Fibroblast of upper back skin (primary cell): ENCODE results near the gene CILP2.

Experiments
- DNase-seq: peaks from one replicate; pipeline ENCODE4 v3.0.0-alpha.2; 2013

The CILP2 gene

DNA sequence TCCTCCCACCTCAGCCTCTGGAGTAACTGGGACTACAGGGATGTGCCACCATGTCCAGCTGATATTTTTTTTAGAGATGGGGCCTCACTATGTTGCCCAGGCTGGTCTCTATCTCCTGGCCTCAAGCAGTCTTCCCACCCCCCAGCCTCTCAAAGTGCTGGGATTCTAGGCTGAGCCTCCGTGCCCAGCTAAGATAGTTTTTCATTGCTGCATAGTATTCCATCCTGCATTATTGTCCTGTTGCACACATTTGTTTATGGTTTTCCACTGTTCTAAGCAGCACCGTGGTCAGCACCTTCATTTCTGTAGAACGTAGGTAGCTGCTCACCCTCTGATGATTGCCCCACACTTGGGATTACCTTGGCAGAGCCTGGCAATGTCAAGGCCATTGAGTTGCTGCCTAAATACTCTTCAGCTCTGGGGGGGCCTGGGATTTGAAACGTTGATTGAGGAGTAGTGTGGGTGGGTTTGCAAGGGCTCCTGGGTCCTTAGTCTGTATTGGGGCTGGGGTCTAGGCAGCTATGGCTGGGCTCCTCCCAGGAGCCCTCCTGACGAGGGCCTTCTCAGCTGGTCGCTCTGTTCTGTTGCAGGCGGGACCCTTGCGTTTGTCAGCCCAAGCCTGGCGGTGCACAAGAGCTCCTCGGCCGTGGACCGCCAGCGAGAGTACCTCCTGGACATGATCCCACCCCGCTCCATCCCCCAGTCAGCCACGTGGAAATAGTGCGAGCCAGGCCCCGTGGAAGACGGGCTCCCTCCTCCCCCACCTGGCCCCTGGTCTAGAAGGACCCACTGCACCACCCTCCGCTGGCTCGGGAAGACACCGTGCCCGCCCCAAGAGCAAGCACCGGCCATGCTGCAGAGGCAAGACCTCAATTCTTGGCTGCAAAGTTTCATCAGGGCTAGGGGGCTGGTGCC lies 33.1 kb upstream of the CILP2 start:
- no peak for DNase-seq

DNA sequence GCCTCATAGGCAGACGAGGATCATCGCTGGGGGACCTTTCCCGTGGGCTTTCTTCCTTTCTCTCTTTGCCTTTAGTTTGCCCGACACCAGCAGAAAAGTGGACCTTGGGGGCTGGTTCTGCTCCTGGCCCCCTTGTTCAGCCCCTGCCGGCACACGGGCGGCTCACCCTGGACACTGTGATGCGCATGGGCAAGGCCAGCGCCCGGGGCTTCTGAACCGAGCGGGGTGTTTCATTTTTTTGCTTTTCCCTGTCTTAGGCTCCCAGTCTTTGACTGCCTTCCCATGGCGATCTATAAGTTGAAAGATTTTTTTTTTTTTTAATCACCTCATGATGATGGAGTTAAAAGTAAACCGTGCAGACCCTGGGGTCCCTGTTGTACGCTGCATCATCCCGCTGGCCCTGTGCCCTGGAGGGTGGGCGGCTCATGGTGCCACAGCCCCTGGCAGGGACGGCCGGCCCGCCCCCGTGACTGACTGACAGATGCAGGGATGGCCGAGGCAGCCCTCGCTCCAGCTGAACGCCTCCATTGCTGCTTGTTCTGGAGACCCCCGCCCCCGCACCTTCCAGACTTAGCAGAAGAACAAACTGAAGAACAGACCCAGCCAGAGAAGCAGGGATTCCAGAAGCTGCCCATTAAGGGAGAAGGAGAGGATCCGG lies 32.3 kb upstream of the CILP2 start:
- DNase-seq, result no peak

GRCh38 chr19:19506592-19506991 lies 31.5 kb upstream of the CILP2 start:
- DNase-seq, result no peak

DNA sequence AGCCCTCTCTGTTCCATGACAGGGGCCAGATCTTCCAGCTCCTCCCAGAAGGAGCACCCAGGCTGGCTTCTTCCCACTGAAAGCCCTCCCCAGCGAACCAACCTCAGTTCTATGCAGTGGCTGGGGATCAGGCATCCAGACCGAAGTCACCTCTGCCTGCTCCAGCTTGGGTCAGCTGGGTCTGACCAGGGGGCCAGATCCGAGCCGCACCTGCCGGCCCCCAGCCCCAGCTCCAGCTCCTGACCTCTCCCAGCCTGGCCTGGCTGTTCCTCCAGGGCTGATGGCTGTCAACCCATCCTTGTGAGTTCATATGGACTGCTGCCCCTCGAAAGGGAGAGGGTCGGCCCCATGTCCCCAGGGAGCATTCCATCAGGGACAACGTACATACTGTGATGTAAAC lies 30.7 kb upstream of the CILP2 start:
- no peak for DNase-seq

DNA sequence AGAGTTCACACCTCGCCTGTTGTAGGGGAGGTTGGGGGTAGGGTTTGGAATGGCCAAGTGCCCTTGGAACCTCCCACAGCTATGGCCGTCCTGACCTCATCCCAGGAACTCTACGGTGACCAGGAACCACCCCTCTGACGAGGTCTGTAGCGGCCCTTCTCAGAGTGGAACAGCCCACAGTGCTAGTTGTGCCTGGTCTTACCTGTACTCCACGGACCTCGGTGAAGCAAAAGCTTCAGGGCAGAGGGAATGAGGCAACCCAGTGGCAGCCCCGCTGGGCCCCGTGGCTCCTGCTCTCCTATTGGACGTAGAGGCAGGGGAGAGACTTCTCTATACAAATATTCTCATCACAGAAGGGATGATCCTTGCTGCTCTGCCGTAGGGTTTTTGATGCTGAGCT lies 29.8 kb upstream of the CILP2 start:
- no peak for DNase-seq

GRCh38 chr19:19510432-19510831 lies 27.6 kb upstream of the CILP2 start:
- DNase-seq, result no peak

- no peak for DNase-seq
Measured at GRCh38 chr19:19513682-19514081, 24.4 kb upstream of the CILP2 start.

DNA sequence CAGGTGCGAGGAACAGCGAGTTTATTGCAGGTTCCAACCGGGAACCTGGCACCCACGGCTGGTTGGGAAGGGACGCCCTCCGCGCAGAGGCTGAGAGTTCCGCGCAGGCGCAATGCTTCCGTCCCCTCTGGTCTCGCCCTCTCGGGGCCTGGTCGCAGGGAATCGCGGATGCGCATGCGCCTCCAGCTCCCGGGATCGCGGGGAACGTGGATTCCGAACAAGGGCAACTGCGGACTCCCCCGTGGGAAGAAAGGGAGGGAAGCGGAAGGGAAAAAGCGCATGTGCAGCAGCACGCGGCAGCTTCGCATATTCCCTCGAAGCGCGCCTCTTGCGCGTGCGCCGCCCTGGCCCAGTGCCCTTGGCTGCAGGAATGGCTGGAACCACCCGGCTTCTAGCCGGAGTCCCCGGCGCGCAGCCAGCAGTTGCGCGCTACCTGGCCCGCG lies 23.8 kb upstream of the CILP2 start:
- peak; percentile 63 for DNase-seq

GRCh38 chr19:19514881-19515641 lies 23.0 kb upstream of the CILP2 start, which contains the start of gene TSSK6:
TSSK6 (minus strand) TSS chr19:19515548; CDS start chr19:19515427, 121 bp downstream.
- no peak for DNase-seq

DNA sequence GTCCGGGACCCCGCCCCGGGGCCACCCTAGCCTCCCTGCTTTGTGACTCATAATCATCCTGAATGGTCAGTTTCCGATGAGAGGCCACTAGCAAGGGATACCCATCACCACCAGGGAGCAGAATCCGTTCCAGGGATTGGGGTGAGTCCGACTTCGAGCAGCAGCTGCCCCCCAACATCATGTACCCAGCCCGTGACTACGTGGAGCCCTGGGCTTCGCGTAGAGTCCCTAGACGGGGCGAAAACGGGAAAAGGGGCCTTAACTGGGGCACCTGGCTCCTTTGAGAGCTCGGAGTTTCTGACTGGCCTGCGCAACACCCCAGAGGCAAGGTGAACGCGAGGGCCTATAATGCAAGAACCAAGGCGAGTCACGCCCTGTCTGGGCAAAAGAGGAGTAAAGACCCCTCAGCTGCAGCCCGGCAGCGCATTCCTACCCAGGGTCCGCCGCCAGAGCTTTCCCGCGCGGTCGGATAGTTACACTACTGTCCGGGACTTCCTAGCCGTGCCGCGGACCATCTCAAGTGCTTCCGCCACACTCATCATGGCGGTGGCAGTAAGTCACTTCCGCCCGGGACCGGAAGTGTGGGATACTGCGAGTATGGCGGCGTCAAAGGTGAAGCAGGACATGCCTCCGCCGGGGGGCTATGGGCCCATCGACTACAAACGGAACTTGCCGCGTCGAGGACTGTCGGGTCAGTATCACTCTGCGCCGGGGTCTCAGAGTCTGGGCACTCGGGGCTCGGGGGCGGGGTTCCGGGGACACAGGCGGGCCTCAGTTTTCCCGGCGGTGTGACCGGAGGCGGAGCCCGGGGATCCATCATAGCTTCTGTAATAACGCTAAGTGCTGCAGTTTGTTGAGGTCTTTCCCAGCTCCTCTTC lies 22.2 kb upstream of the CILP2 start, which contains the start of gene NDUFA13:
NDUFA13 (plus strand) TSS at position 584 of the 878 bp plus-strand sequence; CDS start at position 598, 14 bp downstream.
- DNase-seq, result peak; percentile 92

- DNase-seq, result no peak
Measured at GRCh38 chr19:19517235-19517619, 20.8 kb upstream of the CILP2 start.

DNA sequence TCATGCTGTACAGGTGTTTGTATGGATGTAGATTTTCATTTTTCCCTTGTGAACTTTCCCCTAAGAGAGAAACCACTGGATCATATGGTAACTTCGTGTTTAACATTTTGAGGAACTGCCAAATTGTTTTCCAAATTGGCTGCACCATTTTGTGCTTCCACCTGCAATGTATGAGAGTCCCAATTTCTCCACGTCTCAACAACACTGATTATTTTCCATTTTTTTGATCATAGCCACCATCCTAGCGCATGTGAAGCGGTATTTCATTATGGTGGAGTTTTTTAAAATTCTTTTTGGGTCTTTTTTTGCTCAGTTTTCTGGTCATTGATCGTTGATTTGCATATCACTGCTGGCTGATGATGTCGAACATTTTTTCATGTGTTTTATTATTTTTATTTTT lies 17.1 kb upstream of the CILP2 start:
- DNase-seq, result no peak

DNA sequence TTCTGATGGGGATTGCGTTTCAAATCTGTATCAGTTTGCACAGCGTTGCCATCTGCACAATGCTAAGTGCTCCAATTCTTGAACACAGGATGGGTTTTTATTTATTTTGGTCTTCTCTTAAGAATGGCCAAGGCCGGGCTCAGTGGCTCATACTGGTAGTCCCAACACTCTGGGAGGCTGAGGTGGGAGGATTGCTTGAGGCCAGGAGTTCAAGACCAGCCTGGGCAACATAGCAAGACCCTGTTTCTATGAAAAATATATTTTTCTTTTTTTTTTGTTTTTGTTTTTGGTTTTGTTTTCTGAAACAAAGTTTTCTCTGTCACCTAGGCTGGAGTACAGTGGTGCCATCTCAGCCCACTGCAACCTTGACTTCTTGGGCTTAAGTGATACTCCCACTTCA lies 14.9 kb upstream of the CILP2 start:
- DNase-seq, result no peak

DNA sequence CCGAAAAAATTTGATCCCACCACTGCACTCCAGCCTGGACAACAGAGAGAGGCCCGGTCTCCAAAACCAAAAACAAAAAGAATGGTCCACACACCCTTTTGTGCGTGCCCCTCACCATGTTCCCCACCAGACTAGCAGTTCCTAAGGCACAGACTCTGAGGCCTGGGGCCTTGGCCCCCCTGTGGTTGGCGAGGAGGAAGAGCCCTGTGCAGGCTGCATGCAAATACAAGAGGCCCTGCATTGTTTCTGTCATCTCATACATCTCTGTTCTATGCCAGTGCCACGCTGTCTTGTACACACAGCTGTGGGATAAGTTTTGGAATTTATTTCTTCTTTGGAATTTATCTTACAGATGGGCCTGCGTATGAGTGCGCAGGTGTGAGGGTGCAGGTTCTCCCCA lies 14.0 kb upstream of the CILP2 start:
- DNase-seq, result no peak

GRCh38 chr19:19525611-19526380 lies 12.3 kb upstream of the CILP2 start:
- DNase-seq, result no peak

DNA sequence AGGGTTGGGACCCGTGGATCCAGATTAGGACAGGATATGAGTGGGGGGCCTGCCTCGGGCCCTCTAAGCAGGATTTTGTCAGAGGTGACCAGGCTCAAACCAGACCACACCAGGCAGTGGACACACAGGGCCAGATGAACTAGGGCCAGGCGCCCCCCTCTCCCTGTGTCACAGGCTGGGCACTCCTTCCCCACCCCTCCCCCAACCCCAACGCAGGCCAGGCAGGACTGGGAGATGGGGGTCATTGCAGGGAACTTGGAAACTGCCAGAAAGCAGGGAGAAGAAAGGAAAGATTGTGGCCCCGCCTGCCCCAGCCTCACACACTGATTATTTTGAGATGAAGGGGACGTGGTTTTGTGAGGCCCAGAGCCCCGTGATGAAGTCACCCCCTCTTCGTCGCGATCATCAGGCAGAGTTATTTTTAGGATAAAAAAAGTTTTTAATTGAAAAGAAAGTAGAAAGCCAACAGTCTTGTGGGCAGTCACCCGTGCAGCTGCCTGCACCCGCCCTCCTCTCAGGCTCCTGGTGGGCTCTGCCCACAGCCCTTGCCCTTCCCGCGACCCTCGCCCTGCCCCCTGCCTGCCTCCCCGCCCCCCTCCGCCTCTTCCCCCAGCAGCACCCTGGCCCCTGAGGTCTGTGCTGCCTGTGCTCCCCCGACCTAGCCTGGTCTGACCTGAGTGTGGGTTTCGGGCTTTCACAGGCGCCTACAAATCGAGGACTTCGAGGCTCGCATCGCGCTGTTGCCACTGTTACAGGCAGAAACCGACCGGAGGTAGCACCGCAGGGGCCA lies 11.3 kb upstream of the CILP2 start:
- no peak for DNase-seq

DNA sequence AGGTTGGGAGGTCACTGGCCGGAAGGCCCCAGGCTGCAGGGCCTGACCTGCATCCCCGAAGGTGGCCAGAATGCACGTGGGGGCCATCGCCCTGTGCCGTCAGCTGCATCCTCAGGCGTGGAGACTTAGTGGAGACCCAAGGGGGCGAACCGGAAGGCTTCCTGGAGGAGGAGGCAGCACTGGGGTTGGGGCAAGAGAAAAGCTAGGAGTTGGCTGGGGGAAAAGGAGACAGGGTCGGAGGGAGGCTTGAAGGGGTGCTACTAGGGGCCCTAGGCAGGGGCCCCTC lies 10.8 kb upstream of the CILP2 start:
- no peak for DNase-seq

GRCh38 chr19:19527674-19528625 lies 10.1 kb upstream of the CILP2 start:
- DNase-seq, result no peak

GRCh38 chr19:19528721-19529490 lies 9.2 kb upstream of the CILP2 start, which contains the start of gene YJEFN3:
YJEFN3 (plus strand) TSS chr19:19528911; CDS start chr19:19528933, 22 bp downstream.
- DNase-seq, result peak; percentile 38
